Astrocyte (in vitro differentiated cells and primary cell): Measurements from ENCODE around the gene INPP5A. TPM values are rescaled to one million over a fixed set of nuclear protein-coding genes. Genes with fewer than 3 reads are reported as not detected.
"Not testable (repeated sequence)": the region's sequence is repeated elsewhere in the genome, so short reads cannot be mapped to it uniquely, and the experiment has no call there.

Experiments used
- DNase-seq: peaks from one replicate; pipeline ENCODE4 v3.0.0-alpha.2; 2010; ENCODE audit warnings: low read depth
- FAIRE-seq: peaks from 2 replicates; lab custom pipeline; 2011; peaks lifted over from hg19 to GRCh38; lab: Jason Lieb, UNC
- H2AFZ ChIP-seq: 2 replicates; pipeline ENCODE4 v1.6.0; 2012; ENCODE audit warnings: low read depth, low read length, inconsistent platforms
- H3K27ac ChIP-seq: 2 replicates; pipeline ENCODE4 v1.5.1; 2011; ENCODE audit warnings: low read depth, low read length, inconsistent platforms
- H3K27me3 ChIP-seq: 2 replicates; pipeline ENCODE4 v1.6.0; 2011; ENCODE audit warnings: low read length, inconsistent platforms; ENCODE audit not compliant: insufficient read depth
- H3K36me3 ChIP-seq: 2 replicates; pipeline ENCODE4 v1.5.1; 2011; ENCODE audit warnings: low read length, inconsistent platforms; ENCODE audit not compliant: insufficient read depth
- H3K4me1 ChIP-seq: 2 replicates; pipeline ENCODE4 v1.5.1; 2011; ENCODE audit warnings: low read length, inconsistent platforms; ENCODE audit not compliant: insufficient read depth
- H3K4me2 ChIP-seq: 2 replicates; pipeline ENCODE4 v1.6.0; 2012; ENCODE audit warnings: low read length, inconsistent platforms
- H3K4me3 ChIP-seq: 2 replicates; pipeline ENCODE4 v1.5.1; 2011; ENCODE audit warnings: low read depth, mild to moderate bottlenecking, low read length, inconsistent platforms; ENCODE audit not compliant: insufficient read depth
- H3K79me2 ChIP-seq: 2 replicates; pipeline ENCODE4 v1.6.0; 2012; ENCODE audit warnings: mild to moderate bottlenecking, low read length, inconsistent platforms; ENCODE audit not compliant: insufficient read depth
- H3K9ac ChIP-seq: 2 replicates; pipeline ENCODE4 v1.6.0; 2012; ENCODE audit warnings: mild to moderate bottlenecking, low read length, inconsistent platforms
- H3K9me3 ChIP-seq: 2 replicates; pipeline ENCODE4 v1.5.1; 2012; ENCODE audit warnings: low read depth, mild to moderate bottlenecking, low read length, inconsistent platforms; ENCODE audit not compliant: insufficient read depth
- H4K20me1 ChIP-seq: 2 replicates; pipeline ENCODE4 v1.6.0; 2012; ENCODE audit warnings: low read length, inconsistent platforms; ENCODE audit not compliant: insufficient read depth
- H3K27ac Mint-ChIP-seq: one replicate; pipeline ENCODE4 v1.8.0; 2021; ENCODE audit warnings: mild to moderate bottlenecking, mixed read lengths; ENCODE audit not compliant: unreplicated experiment
- H3K27me3 Mint-ChIP-seq: one replicate; pipeline ENCODE4 v1.8.0; 2021; ENCODE audit warnings: low read depth, mixed read lengths; ENCODE audit not compliant: unreplicated experiment
- H3K36me3 Mint-ChIP-seq: one replicate; pipeline ENCODE4 v1.8.0; 2021; ENCODE audit warnings: low read depth, mixed read lengths; ENCODE audit not compliant: unreplicated experiment
- H3K4me1 Mint-ChIP-seq: one replicate; pipeline ENCODE4 v1.8.0; 2021; ENCODE audit warnings: low read depth, mixed read lengths; ENCODE audit not compliant: unreplicated experiment
- H3K4me3 Mint-ChIP-seq: one replicate; pipeline ENCODE4 v1.8.0; 2021; ENCODE audit warnings: mild to moderate bottlenecking, moderate library complexity, mixed read lengths; ENCODE audit not compliant: unreplicated experiment
- H3K9me3 Mint-ChIP-seq: one replicate; pipeline ENCODE4 v1.8.0; 2021; ENCODE audit warnings: mild to moderate bottlenecking, mixed read lengths; ENCODE audit not compliant: unreplicated experiment
- CTCF ChIP-seq: IDR thresholded peaks from 2 replicates; pipeline ENCODE4 v1.5.1; 2011; ENCODE audit warnings: low read depth, mild to moderate bottlenecking, inconsistent platforms, low read length, moderate library complexity; ENCODE audit not compliant: insufficient read depth
- EZH2 ChIP-seq: IDR thresholded peaks from 2 replicates; pipeline ENCODE4 v1.6.1; 2012; ENCODE audit warnings: mild to moderate bottlenecking, low read length, inconsistent platforms; ENCODE audit not compliant: insufficient read depth
- total RNA-seq: library from RNA; stranded (reverse); gene quantifications from 2 replicates; pipeline ENCODE4 v1.2.1, GENCODE V29; 2021

The INPP5A gene
- total RNA-seq, 1 donor from 2014 or later: 39.1 TPM

- no peak overlapping the region for H2AFZ ChIP-seq
- H3K9me3 ChIP-seq: no peaks in the 10 kb centered on the region
- no peaks in the 10 kb centered on the region for H3K79me2 ChIP-seq
- no peaks in the 10 kb centered on the region for H3K9me3 Mint-ChIP-seq
- no peak overlapping the region for H3K4me3 Mint-ChIP-seq
- no peak overlapping the region for H3K4me3 ChIP-seq
- H3K27ac Mint-ChIP-seq: no peak overlapping the region
- H3K4me1 Mint-ChIP-seq: peaks cover 16% of the 10 kb centered on the region
- no peaks in the 10 kb centered on the region for H3K36me3 ChIP-seq
- no peak for FAIRE-seq
- peaks cover 26% of the 10 kb centered on the region for H4K20me1 ChIP-seq
- peaks cover 11% of the 10 kb centered on the region for H3K36me3 Mint-ChIP-seq
- TF ChIP-seq EZH2 (no peak), CTCF (no peak)
- no peaks in the 10 kb centered on the region for H3K27me3 ChIP-seq
- H3K4me2 ChIP-seq: peak overlapping the region; percentile 51
- no peak overlapping the region for H3K27ac ChIP-seq
- no peak for DNase-seq
- peak overlapping the region; percentile 22 for H3K9ac ChIP-seq
- H3K27me3 Mint-ChIP-seq: no peaks in the 10 kb centered on the region
- H3K4me1 ChIP-seq: peaks cover 28% of the 10 kb centered on the region
Measured at GRCh38 chr10:132742167-132742836, 204.7 kb downstream of the INPP5A start.

GRCh38 chr10:132742837-132743194 lies 205.2 kb downstream of the INPP5A start:
- H3K9ac ChIP-seq: peak overlapping the region; percentile 22
- no peaks in the 10 kb centered on the region for H3K36me3 ChIP-seq
- no peaks in the 10 kb centered on the region for H3K9me3 ChIP-seq
- H4K20me1 ChIP-seq: peaks cover 26% of the 10 kb centered on the region
- DNase-seq (no peak), FAIRE-seq (no peak)
- peaks cover 28% of the 10 kb centered on the region for H3K4me1 ChIP-seq
- Mint-ChIP-seq H3K9me3 (no peaks in the 10 kb centered on the region), H3K27me3 (no peaks in the 10 kb centered on the region), H3K27ac (no peak overlapping the region), H3K4me1 (peaks cover 16% of the 10 kb centered on the region), H3K4me3 (no peak overlapping the region), H3K36me3 (peaks cover 11% of the 10 kb centered on the region)
- TF ChIP-seq EZH2 (no peak), CTCF (no peak)
- no peaks in the 10 kb centered on the region for H3K79me2 ChIP-seq
- H3K4me2 ChIP-seq: peak overlapping the region; percentile 51
- H3K27me3 ChIP-seq: no peaks in the 10 kb centered on the region
- no peak overlapping the region for H2AFZ ChIP-seq
- no peak overlapping the region for H3K4me3 ChIP-seq
- H3K27ac ChIP-seq: no peak overlapping the region

- H3K27ac ChIP-seq: peak overlapping the region; percentile 87
- not testable (repeated sequence) for FAIRE-seq, H3K79me2 ChIP-seq, H3K27me3 Mint-ChIP-seq, H3K4me3 Mint-ChIP-seq, H3K9me3 Mint-ChIP-seq, H3K27me3 ChIP-seq, H3K9me3 ChIP-seq, H3K36me3 ChIP-seq
- peak overlapping the region; percentile 16 for H2AFZ ChIP-seq
- H3K4me3 ChIP-seq: peak overlapping the region; percentile 40
- DNase-seq: peak; percentile 86
- peak overlapping the region; percentile 84 for H3K4me2 ChIP-seq
- peak overlapping the region; percentile 58 for H3K9ac ChIP-seq
- H3K4me1 Mint-ChIP-seq: peaks cover 18% of the 10 kb centered on the region
- H3K4me1 ChIP-seq: peaks cover 28% of the 10 kb centered on the region
- peak overlapping the region; percentile 66 for H3K27ac Mint-ChIP-seq
- peaks cover 11% of the 10 kb centered on the region for H3K36me3 Mint-ChIP-seq
- H4K20me1 ChIP-seq: peaks cover 26% of the 10 kb centered on the region
Measured at GRCh38 chr10:132743196-132743924, 205.8 kb downstream of the INPP5A start.
